Hepatocyte (in vitro differentiated cells): Measurements from ENCODE around the gene KDM4C. TPM values are rescaled to one million over a fixed set of nuclear protein-coding genes. Genes with fewer than 3 reads are reported as not detected.

Experiments
- DNase-seq: peaks from one replicate; pipeline ENCODE4 v3.0.0-alpha.2; 2016; ENCODE audit warnings: low spot score
- H2AFZ ChIP-seq: fragments of 200-600 bp; sonication (generic); 2 replicates; pipeline ENCODE4 v1.6.0; 2016; ENCODE audit warnings: antibody characterized with exemption, mild to moderate bottlenecking
- H3K27ac ChIP-seq: fragments of 200-600 bp; sonication (generic); 2 replicates; pipeline ENCODE4 v1.5.1; 2016; ENCODE audit warnings: mild to moderate bottlenecking
- H3K27me3 ChIP-seq: fragments of 200-600 bp; sonication (generic); 2 replicates; pipeline ENCODE4 v1.6.1; 2016
- H3K36me3 ChIP-seq: fragments of 200-600 bp; sonication (generic); replicated peaks from 2 replicates; pipeline ENCODE4 v1.5.1; 2016; ENCODE audit warnings: low read depth; ENCODE audit not compliant: insufficient read depth
- H3K4me1 ChIP-seq: fragments of 200-600 bp; sonication (generic); 2 replicates; pipeline ENCODE4 v1.5.1; 2016; ENCODE audit warnings: mild to moderate bottlenecking, moderate library complexity; ENCODE audit not compliant: insufficient read depth
- H3K4me2 ChIP-seq: fragments of 200-600 bp; sonication (generic); 2 replicates; pipeline ENCODE4 v1.6.0; 2016
- H3K4me3 ChIP-seq: fragments of 200-600 bp; sonication (generic); 2 replicates; pipeline ENCODE4 v1.5.1; 2016; ENCODE audit warnings: mild to moderate bottlenecking
- H3K79me2 ChIP-seq: fragments of 200-600 bp; sonication (generic); 2 replicates; pipeline ENCODE4 v1.6.0; 2017; ENCODE audit warnings: mild to moderate bottlenecking
- H3K9me2 ChIP-seq: fragments of 200-600 bp; sonication (generic); replicated peaks from 2 replicates; pipeline ENCODE4 v1.6.0; 2017; ENCODE audit warnings: mild to moderate bottlenecking; ENCODE audit not compliant: insufficient read depth
- H3K9me3 ChIP-seq: fragments of 200-600 bp; sonication (generic); 2 replicates; pipeline ENCODE4 v1.5.1; 2016; ENCODE audit warnings: low read depth, mild to moderate bottlenecking
- H4K20me1 ChIP-seq: fragments of 200-600 bp; sonication (generic); 2 replicates; pipeline ENCODE4 v1.6.0; 2016; ENCODE audit warnings: mild to moderate bottlenecking; ENCODE audit not compliant: insufficient read depth, poor library complexity, severe bottlenecking
- EZH2 ChIP-seq: fragments of 200-600 bp; sonication (generic); IDR thresholded peaks from 2 replicates; pipeline ENCODE4 v1.6.1; 2016; ENCODE audit warnings: antibody characterized with exemption, mild to moderate bottlenecking, borderline replicate concordance
- EZH2phosphoT487 ChIP-seq: fragments of 200-600 bp; sonication (generic); IDR thresholded peaks from one replicate; pipeline ENCODE4 v1.6.1; 2018; ENCODE audit warnings: antibody characterized with exemption, mild to moderate bottlenecking, low read depth, moderate library complexity; ENCODE audit not compliant: unreplicated experiment, severe bottlenecking
- WGBS: methylation state at CpG from one replicate; pipeline ENCODE4 v1.1.6; 2016; ENCODE audit warnings: low lambda C conversion rate; ENCODE audit errors: missing lambda C conversion rate; 5-methylcytosine and 5-hydroxymethylcytosine counted together
- polyA plus RNA-seq: library from polyadenylated mRNA; unstranded; fragments of >200 nt; fragmentation: Nextera tagmentation; extraction: Ambion mirVana; gene quantifications from 2 replicates; pipeline ENCODE4 v1.2.1, GENCODE V29; 2016
- total RNA-seq: library from RNA; depleted of rRNA; stranded (reverse); fragments of >200 nt; gene quantifications from 2 replicates; pipeline ENCODE4 v1.2.3, GENCODE V29; 2014
- TF ChIP-seq, protein P1 (sequence below): fragments of 200-600 bp; sonication (generic); IDR thresholded peaks from 2 replicates; pipeline ENCODE4 v1.5.1; 2016; ENCODE audit warnings: antibody characterized with exemption, mild to moderate bottlenecking; ENCODE audit not compliant: poor library complexity

KDM4C gene
- total and polyA plus RNA-seq, 2 experiments from 2014 or later: 16.1 to 28.7 TPM

DNA sequence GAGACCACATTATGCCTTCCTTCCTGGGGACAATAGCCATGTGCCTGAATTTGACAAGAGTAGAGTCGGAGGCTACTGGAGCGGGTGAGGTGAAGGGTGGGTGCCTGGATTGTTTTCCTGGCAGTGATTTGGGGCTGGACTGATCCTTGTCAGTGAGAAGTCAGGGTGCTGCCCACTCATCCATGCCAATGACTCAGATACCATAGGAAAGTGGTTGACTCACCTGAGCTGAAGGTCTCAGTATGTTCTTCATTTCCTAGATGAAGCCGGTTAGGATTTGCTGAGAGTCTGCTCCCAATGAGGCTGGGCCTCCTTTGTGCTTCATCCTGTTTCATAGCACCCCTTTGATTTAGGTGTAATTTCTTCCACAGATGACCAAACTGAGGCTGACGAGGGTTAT, 366.0 kb downstream of the KDM4C start:
- no peak overlapping the region for H3K27ac ChIP-seq
- WGBS: 100% methylated on average over 4 of the region's 4 CpGs
- no peaks in the 10 kb centered on the region for H4K20me1 ChIP-seq
- no peak overlapping the region for H3K4me3 ChIP-seq
- TF ChIP-seq, protein P1, sequence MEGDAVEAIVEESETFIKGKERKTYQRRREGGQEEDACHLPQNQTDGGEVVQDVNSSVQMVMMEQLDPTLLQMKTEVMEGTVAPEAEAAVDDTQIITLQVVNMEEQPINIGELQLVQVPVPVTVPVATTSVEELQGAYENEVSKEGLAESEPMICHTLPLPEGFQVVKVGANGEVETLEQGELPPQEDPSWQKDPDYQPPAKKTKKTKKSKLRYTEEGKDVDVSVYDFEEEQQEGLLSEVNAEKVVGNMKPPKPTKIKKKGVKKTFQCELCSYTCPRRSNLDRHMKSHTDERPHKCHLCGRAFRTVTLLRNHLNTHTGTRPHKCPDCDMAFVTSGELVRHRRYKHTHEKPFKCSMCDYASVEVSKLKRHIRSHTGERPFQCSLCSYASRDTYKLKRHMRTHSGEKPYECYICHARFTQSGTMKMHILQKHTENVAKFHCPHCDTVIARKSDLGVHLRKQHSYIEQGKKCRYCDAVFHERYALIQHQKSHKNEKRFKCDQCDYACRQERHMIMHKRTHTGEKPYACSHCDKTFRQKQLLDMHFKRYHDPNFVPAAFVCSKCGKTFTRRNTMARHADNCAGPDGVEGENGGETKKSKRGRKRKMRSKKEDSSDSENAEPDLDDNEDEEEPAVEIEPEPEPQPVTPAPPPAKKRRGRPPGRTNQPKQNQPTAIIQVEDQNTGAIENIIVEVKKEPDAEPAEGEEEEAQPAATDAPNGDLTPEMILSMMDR: no peak
- TF ChIP-seq EZH2 (no peak), EZH2phosphoT487 (no peak)
- H3K9me2 ChIP-seq: no peaks in the 10 kb centered on the region
- DNase-seq: no peak
- no peaks in the 10 kb centered on the region for H3K79me2 ChIP-seq
- no peaks in the 10 kb centered on the region for H3K27me3 ChIP-seq
- no peaks in the 10 kb centered on the region for H3K4me1 ChIP-seq
- H3K9me3 ChIP-seq: no peaks in the 10 kb centered on the region
- no peak overlapping the region for H2AFZ ChIP-seq
- no peak overlapping the region for H3K4me2 ChIP-seq
- no peaks in the 10 kb centered on the region for H3K36me3 ChIP-seq

DNA sequence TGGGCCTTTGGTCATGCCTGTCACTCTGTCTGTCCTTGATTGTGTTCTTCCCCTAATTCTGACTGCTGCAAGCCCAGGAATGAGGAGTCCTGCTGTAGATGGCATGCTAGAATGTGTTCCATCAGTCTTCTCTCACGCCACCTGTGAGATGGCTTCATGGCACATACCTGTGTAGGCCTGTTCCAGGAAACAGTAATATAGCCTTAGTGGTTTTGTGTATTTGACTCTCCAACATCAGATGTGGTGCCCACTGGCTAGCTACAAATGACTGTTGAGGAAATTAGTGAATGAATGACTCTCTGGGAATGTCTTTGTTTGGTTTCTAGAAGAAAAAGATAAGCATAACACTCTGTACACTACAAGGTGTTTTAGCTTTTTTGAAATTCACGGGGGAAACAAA, 367.5 kb downstream of the KDM4C start:
- H3K4me3 ChIP-seq: no peak overlapping the region
- no peaks in the 10 kb centered on the region for H3K79me2 ChIP-seq
- H3K27me3 ChIP-seq: no peaks in the 10 kb centered on the region
- whole genome bisulfite sequencing: 85% methylated on average over 2 of the region's 2 CpGs
- H3K27ac ChIP-seq: no peak overlapping the region
- no peak for DNase-seq
- no peaks in the 10 kb centered on the region for H3K9me3 ChIP-seq
- no peak for TF ChIP-seq EZH2
- TF ChIP-seq EZH2phosphoT487: no peak
- TF ChIP-seq, protein P1: no peak
- no peak overlapping the region for H2AFZ ChIP-seq
- H4K20me1 ChIP-seq: no peaks in the 10 kb centered on the region
- no peaks in the 10 kb centered on the region for H3K36me3 ChIP-seq
- no peak overlapping the region for H3K4me2 ChIP-seq
- no peaks in the 10 kb centered on the region for H3K4me1 ChIP-seq
- H3K9me2 ChIP-seq: no peaks in the 10 kb centered on the region

DNA sequence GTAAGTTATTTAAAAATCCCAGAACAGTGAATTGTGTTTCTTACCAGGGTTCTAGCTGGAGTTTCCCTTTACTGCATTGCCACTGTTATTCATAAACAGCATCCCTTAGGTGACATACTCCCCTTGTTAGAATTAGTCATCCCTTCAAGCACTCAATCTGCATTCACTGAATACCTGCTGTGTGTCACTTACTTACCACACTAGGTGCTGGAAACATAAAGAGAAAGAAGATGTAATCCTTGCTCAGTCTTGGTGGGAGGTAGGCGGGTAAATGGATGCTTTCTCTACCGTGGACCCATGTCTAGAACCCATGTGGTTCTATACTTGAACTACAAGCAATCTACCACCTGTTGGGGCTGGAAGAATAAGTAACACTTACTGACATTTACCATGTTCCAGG, 371.6 kb downstream of the KDM4C start:
- no peaks in the 10 kb centered on the region for H3K27me3 ChIP-seq
- no peaks in the 10 kb centered on the region for H3K36me3 ChIP-seq
- no peaks in the 10 kb centered on the region for H3K9me3 ChIP-seq
- H3K79me2 ChIP-seq: no peaks in the 10 kb centered on the region
- H2AFZ ChIP-seq: no peak overlapping the region
- 37% methylated on average over 2 of the region's 2 CpGs for WGBS
- no peaks in the 10 kb centered on the region for H3K4me1 ChIP-seq
- no peak for TF ChIP-seq EZH2
- TF ChIP-seq EZH2phosphoT487: no peak
- TF ChIP-seq, protein P1: no peak
- no peak overlapping the region for H3K4me3 ChIP-seq
- H4K20me1 ChIP-seq: no peaks in the 10 kb centered on the region
- no peak overlapping the region for H3K27ac ChIP-seq
- no peaks in the 10 kb centered on the region for H3K9me2 ChIP-seq
- DNase-seq: no peak
- H3K4me2 ChIP-seq: no peak overlapping the region
